ENCODE measurements around the gene RTN4RL2.

RTN4RL2 gene

DNA sequence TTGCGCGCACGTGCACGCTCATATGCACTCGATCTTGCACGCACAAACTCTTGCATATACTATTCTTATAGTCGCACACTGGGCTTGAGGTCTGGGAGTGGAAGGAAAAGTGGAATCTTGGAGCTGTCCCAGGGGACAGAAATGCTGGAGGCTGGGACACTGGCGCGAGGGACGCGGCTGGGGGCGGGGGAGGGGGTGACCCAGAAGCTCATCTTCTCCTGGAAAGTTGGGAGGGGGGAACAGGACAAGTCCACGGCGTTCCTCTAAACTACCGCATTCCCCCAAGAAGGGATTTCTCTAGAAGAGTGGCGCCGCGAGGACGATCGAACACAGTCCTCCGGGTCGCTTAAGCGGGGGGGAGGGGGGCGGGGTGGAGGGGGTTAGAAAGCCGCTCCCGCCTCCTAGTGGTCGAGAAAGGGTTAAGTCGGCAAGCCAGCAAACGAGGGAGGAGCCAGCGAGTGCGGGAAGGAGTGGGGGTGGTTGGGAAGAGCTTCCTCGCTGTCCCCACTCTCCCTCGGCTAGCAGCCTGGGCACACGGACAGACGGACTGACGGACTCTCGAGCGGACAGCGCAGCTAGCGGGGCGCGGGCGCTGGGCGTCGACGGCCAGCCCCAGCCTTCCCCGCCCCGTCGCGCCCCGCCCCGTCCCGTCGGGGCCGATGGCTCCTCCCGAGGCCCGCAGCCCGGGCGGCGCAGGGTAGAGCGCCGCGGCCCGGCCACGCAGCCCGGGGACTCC is at the start of gene RTN4RL2:
Gene RTN4RL2 (plus strand): TSS at position 507 of the 736 bp plus-strand sequence. CDS start 338 bp downstream, outside the sequence.
- DNase-seq, result peak; percentile 65

DNA sequence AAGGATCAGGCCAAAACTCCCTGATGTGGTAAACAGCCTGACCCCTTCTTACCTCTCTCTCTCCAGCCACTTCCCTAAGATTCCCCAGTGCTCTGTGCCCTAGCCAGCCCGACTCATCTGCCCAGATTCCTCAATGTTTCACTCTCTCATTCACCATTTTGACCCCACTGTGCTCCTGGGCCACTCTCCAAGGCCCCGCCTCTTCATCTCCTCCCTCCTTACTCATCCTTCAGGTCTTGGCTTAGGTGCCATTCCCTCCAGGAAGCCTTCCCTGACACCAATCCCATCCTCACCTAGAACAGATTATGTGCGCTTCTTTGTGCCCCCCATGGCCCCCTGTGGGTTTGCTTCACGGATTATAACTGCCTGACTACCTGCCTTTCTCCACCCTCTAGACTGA is 46.6 kb upstream of the RTN4RL2 start:
- no peak for DNase-seq

DNA sequence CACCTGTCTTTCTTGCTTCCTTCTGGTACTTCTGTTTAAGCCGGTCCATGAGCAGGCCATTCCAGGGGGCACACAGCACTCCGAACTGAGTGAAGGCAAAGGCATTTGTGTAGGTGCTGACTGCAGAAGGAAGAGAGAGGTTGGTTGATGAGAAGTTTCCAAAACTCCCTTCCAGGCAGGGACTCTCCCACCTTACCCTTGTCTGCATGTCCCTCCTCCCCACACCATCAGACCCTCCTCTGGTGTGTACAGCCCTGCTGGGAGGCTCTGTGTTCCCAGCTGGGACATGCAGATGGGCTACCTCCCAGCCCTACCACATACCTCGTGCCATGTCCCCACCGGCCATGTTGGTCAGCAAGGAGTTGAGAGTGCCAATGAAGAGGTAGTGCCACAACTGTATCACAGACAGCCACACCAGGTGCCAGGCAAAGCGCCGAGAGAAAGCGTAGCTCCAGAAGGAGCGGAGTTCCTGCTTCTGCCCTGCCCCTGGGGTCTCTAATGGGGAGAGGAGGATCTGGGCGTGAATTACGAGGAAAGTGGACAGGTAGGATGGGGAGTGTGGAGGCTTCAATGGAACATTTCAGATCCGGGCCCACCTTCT is 45.6 kb upstream of the RTN4RL2 start:
- DNase-seq, result no peak

DNA sequence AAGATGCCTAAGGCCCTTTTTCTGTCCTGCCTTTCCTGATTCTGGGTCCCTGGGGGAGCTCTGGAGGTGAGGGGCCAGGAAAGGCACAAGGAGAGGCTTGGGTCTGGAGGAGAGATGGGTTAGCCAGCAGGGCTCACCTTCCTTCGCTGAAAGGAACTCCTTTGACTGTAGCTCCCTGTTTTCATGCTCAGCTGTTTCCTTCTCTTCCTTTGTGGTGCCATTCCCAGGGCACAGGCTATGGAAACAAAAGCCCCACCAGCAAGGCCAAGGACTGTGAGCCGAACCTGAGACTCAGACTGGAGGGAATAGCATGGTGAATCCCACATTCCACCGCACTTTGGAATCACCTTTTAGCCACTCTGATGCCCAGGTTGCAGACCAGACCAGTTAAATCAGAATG is 43.9 kb upstream of the RTN4RL2 start:
- DNase-seq, result no peak

DNA sequence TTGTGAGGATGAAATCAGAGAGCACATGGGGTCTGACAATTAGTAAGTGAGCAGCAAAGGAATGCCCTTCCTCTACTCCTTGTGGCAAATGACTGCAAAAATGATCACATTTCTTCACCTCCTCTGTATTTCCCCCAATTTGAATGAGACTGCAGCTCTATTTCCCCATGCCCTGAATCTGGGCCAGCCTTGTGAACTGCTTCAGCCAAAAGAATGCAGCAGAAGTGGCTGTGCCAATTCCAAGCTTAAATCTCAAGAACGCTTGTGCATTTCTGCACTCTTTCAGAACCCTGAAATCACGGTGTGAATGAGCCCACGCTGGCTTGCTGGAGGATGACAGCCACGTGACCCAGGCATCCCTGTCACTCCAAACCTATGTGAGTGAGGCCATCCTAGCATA is 43.3 kb upstream of the RTN4RL2 start:
- no peak for DNase-seq

DNA sequence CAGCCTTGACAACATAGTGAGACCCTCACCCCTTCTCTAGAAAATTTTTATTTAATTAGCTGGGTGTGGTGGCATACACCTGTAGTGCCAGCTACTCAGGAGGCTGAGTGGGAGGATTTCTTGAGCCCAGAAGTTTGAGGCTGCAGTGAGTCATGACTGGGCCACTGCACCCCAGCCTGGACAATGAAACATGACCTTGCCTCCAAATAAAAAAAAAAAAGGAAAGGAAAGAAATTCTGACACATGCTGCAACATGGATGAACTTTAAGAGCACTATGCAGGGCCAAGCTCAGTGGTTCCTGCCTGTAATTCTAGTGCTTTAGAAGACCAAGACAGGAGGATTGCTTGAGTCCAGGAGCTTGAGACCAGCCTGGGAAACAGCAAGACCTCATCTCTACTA is 42.2 kb upstream of the RTN4RL2 start:
- DNase-seq, result no peak

DNA sequence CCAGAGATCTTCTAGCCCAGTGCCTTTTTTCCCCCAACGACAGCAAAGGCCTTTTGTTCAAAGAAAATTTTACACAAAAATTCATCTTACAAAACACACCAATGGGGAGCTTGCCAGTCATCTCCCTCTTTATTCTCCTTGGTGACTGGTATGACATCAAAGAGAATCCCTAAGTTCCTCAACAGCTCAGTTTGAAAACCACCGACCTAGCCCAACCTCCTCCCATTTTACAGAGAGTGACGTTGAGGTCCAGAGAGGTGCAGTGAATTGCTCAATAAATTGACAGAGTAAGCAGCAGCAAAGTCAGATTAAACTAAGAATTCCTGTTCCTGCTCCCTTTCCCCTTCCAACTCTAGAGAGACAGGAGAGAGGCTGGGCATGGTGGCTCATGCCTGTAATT is 41.2 kb upstream of the RTN4RL2 start:
- no peak for DNase-seq

DNA sequence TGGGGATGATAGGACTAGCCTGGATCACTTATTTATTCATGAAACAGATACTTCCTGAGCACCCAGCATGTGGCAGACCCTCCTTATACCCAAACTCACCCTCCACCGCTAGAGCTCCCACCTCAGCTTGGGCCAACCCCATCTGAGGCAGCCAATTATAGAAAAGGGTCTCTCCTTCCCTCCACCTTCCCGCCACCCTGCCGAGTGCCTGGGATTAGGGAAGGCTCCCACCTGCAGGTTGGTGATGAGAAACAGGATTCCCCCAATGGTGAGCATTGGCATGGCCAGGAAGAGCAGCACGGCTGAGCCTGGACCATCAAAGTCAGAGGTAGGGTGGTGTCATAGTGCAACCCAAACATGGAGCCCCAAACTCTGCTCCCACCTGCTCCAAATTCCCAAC is 39.3 kb upstream of the RTN4RL2 start:
- no peak for DNase-seq

DNA sequence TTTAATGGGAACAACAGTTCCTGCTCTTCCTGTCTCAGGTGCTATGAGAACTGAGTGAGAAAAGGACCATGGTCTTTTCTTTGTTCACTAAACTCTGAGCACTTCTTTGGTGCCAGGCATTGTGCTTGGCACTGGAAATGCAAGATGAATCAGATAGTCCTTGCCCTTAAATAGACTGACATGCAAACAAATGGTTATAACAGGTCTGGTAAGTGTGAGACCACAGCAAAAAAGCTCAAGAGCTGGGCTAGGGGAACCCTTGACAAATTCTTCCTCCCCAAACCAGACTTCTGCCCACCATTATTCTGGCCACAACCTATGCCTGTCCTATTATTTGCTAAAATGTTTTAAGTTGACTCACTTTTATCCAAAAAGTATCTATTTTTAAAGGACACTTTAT is 38.5 kb upstream of the RTN4RL2 start:
- DNase-seq, result no peak

DNA sequence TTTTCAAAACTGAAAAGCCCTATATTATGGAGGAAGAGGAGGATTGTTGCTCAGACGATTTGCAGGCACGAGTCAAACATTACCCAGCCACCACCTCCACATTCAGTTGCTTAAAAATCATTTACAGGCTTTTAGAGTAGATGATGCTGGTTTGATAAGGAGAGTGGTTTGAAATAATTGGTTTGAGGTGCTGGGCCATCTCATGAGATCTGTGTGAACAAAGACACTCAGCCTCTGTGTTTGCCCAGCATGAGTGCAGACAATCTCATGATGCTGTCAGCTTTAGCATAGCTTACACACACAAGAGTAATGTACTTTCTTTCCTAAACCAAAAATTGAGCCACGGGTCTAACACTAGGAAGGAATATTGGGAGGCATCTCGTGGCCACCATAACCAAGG is 37.7 kb upstream of the RTN4RL2 start:
- no peak for DNase-seq

DNA sequence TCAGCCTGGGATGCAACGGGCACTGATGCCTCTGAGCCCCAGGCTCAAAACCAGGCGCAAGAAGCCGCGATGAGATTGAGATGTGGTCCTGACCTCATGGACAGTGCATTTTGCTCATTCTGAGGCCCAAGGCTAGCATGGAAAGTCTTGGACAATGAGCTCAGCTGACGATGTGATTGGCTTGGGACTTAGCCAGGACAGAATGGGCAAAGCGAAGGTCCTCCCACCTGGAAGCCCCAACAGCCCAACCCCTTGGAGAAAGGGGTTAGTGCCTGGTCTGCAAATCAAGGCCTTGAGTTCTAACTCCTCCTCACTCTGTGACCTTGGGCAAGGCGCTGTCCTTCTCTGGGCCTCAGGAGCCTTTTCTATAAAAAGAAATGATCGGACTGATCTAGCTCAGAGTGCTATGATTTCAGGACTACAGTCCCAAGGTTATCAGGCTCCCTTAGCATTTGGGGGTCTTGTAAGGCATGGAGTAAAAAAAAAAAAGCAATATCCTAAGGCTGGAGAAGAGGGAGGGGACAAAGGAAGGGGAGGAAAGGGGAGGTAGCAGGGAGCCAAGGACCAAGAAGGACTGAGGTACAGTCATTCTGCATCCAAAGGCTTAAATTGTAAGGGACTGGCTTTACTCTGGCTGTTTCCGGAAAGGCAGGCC is 36.1 kb upstream of the RTN4RL2 start:
- no peak for DNase-seq

DNA sequence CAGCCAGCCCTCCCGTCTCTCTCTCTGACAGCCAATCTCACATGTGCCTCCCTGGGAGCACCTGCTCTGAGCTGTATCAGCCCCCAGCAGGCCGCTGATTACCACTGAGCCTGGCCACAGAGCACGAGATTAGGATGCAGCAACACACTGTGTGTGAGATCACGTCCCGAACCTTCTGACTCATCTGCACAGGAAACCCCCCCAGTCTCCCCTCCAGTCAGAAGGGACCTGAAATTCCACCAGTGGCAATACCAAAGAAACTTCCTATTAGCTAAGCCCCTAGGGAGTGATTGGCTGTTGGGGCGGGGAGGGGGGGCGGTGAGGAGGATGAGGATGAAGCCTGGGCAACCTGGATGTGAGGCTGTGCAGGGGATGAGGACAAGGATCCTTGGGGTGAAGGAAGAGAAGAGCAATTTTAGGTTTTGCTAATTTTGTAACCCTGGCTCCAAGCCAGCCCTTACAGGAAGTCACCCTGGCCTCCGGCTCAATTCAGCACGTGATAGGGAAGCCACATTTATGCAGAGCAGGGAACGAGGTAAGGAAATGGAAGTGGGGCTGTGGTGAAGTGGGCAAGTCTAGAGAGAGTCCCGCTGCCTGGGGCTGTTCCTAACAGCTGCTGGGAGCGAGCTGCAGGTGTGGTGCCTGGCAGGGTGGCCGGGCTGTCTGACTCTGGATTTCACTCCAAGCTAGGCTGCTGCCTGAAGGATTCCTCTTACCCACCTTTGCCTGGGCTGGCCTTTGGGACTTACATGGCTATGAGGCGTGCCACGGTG is 35.4 kb upstream of the RTN4RL2 start:
- DNase-seq, result peak; percentile 97

DNA sequence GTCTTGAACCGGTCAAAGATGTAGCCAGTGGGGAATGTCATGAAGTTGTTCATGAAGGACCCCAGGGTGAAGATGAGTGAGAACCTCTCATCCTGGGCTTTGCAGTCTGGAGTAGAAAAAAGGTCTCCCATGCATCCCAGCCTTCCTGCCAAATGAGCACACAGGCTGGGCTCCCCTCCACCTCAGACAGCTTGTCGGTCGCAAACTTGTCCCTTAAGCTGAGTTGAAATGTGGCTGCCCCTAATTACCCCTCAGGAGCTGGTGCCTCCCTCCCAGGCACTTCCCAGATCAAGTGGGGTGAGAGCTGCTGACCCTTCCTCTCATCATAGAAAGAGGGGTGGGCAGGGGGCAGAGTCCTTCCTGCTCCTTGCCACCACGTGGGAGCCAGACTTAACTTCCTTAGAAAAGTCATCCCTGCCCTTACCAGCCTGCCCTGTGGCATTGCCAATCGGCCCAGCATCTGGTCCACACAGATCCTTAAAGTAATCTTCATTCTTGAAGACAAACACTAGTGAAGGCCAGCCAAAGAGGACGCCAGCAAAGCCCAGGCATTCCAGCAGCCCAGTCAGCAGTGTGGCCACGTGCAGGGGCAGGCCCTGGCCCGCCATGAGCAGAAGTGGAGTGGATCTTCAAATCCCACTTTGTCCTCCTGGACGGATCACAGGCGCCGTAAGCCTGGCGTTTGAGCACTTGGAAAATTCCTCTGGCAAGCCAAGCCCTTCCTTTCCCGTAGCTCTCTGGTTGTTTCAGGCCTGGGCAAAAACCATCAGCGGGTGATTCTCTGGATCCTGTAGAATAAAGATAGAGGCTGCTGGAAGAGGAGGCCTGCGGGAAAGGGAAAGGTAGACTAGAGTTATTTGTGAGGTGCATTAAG is 34.5 kb upstream of the RTN4RL2 start:
- DNase-seq, result no peak

DNA sequence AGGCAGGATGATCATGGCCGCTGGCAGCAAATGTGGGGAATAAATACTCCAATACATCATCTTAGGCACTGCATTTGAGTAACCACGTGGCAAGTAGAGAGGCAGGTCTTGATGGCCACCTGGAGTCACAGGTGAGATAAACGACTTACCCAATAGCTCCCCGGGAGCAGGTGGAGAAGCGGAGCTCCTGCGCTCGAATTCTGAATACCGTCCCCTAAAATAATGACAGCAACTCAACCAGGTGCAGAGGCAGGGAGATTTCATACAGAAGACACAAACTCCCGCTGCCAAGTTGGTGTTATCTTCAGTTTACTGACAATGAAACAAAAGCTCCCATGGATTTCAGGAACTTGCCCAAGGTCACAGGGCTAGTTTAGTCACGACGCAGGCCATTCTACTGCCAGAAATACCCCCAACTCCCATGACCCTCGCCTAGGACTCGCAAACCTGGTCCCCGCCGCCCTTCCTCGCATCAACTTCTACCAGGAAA is 33.8 kb upstream of the RTN4RL2 start:
- DNase-seq, result no peak

DNA sequence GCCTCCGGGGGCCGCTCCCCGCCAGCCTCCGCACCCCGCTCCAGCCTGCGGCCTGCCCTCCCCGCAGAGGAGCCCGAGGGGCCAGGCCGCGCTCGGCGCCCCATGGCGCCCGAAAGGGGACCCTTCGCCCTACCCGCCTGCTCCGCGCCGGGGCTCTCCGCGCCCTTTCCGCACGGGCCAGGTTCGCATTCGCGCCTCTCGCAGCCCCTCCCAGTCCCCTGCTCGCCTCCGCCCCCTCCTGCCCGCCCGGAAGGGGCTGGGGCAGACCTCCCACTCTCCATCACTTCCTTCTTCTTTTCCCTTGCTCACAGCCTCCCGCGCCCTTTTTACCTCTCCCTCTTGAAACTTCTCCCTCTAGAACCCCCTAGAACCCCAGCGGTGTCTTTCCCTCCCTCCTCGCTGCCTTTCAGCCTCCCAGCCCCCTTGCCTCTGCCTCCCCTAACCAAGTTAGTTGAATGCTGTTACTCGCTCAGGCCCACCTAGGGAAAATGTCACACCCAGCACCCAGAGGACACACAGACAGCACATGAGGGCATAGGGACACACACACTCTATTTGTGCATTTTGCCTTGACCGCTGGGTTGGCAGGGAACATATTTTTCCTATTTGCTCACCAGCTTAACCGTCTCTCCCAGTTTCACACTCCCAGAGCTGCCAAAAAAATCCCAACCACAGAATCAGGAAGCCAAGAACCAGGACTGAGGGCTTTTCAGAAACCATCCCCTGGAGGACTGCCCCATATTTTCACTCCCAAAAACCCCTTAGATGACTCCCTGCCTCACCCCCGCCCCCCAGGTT is 33.2 kb upstream of the RTN4RL2 start, which contains the start of gene SLC43A3:
Gene SLC43A3 (minus strand): TSS at position 193 of the 798 bp plus-strand sequence. CDS start 949 bp downstream, outside the sequence.
- DNase-seq, result peak; percentile 91

DNA sequence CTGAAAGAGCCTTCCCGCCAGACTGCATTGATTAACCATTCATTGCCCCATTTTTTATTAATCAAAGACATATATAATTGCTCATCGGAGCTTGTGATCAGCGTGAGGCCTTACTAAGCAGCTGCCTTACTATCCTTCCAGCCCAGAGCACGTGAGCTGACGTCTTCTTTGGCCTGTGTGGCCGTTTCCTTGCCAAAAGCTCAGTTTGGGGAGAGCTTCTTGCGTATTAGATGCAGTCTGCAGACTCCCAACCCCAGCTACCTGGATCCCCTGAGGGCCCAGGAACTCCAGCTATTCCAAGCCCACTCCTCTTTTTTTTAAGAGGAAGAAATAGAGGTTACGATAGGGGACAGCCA is 32.6 kb upstream of the RTN4RL2 start:
- DNase-seq, result no peak

DNA sequence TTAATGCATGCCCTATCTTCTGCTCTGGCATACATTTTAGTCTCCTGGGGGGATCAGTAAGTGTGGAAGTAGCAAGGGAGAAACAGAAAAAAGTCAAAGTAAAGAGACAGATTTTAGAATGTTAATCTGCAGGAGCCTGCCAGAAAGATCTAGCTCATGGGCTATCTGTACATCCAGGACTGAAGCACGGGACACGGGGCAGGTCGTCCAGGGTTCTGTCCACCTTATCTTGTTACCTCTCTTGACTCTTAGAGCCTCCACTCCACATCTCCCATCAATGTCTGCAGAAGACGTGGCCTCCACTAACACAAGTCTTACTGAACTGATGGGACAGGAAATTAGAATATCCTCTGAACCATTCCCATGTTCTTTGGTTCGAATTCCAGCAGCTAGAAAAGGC is 31.7 kb upstream of the RTN4RL2 start:
- DNase-seq, result no peak

DNA sequence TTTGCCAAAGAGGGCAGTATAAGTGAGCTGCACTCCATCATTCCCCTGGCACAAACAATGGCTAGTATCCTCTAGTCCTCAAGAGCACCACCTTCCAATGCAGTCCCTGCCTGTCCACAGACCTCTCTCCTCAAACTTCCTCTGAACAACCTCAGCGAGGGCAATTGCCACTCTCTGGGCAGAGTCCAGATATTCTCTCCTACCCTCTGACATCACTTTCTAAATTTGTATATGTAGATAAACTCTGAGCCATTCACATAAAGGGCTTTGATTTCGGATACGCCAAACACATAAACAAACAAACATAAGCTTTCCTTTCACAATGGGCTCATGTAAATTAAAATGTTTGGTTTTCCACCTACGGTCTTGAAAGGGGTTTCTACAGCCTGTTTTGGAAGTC is 30.4 kb upstream of the RTN4RL2 start:
- no peak for DNase-seq

DNA sequence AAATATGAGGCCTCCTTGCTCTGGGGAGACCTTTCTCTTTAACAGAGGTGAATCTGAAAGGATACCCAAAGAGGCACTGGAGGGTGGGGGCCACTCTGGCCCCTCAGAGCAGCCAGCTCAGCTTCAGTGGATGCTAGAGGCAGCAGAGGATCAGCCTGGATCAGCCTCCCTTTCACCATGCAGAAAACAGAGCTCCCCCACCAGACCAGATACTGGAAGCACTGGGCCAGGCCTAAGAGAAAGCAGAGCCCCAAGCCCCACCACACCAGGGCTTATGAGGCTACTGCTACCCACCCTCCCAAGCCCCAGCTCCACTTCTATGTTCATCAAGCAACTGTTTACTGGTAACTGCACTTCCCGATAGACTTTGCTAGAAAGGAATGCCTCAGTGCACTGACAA is 29.4 kb upstream of the RTN4RL2 start:
- DNase-seq, result no peak

DNA sequence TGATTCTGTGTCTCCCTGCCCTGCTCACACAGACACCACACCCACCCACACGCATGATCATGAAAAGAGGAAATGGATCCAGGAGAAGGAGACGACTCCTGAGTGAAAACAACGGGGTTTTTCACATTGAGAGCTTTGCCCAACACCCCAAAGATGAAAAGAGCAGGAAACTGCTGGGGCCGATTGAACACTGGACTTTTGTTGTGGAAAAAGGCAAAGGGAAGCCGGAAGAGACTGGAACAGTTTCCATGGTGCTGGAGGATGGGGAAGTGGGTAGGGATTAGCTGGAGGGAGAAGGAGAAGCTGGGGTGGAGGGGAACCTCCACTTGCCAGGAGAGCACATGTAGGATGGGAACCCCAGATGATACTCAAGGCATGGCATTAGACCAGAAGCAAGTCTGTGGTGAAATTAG is 28.2 kb upstream of the RTN4RL2 start:
- DNase-seq, result no peak

DNA sequence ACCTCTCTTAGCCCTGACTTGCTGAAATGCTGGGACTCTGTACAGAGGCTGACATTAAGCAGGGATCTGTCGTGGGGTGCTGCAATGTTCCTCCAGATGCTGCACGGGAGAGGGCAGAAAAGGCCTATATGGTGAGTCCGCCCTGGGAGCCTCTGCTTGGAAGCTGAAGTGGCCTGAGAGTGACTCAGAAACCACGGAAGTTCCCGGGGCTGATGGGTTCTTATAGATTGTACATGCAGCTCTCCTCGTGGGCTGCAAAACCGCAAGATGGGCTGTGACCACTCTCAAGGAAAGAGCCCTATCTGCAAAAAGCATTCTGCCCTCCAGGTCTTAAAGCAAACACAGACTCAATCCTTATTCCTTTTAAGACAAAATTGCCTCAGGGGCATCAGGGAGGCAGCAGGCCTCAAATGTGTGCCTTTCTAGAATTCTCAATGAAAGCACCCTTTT is 27.6 kb upstream of the RTN4RL2 start:
- peak; percentile 94 for DNase-seq

All from EL (cell line).